K562 (cell line): ENCODE data around the gene CIB1. TPM values are rescaled to one million over a fixed set of nuclear protein-coding genes. Genes with fewer than 3 reads are reported as not detected.

ENCODE experiments used
- CHD4 ChIP-seq: fragments of 200-600 bp; sonication (generic); IDR thresholded peaks from 3 replicates; pipeline ENCODE4 v1.6.1; 2012; ENCODE audit warnings: low read depth, mild to moderate bottlenecking, mixed read lengths, low read length, inconsistent platforms; ENCODE audit not compliant: insufficient read depth, insufficient replicate concordance, poor library complexity, severe bottlenecking
- DDX20 ChIP-seq: fragments of 450-650 bp; IDR thresholded peaks from 2 replicates; pipeline ENCODE4 v1.6.1; 2016; ENCODE audit warnings: missing genetic modification characterization, low read depth, mild to moderate bottlenecking, missing compliant biosample characterization, moderate library complexity
- ELF2 ChIP-seq: fragments of 250-450 bp; sonication (Bioruptor Pico); IDR thresholded peaks from 2 replicates; pipeline ENCODE4 v1.5.0; 2021; ENCODE audit warnings: mild to moderate bottlenecking
- ESRRB ChIP-seq: fragments of 250-450 bp; sonication (Bioruptor Pico); IDR thresholded peaks from 2 replicates; pipeline ENCODE4 v1.5.0; 2020; ENCODE audit warnings: mild to moderate bottlenecking, moderate library complexity, borderline replicate concordance
- ETV5 ChIP-seq: sonication (generic); formaldehyde crosslinking; IDR thresholded peaks from 2 replicates; pipeline ENCODE4 v1.4.0; 2020; ENCODE audit warnings: low read depth, mild to moderate bottlenecking, missing genetic modification reagents
- FOXK2 ChIP-seq, 2 experiments: fragments of 450-650 bp; IDR thresholded peaks in 1 of 2; conservative IDR thresholded peaks in 1 of 2; 2 replicates each; pipeline ENCODE4 v1.6.1; 2016; ENCODE audit warnings: low read depth in 2 of 2, mild to moderate bottlenecking in 1 of 2
- FOXM1 ChIP-seq, 2 experiments: fragments of 450-650 bp in 1 of 2; sonication (generic) in 1 of 2; formaldehyde crosslinking in 1 of 2; IDR thresholded peaks; 2 replicates each; pipeline versions ENCODE4 v1.6.1 to v1.9.0; 2017 to 2022; ENCODE audit warnings: low read depth in 2 of 2, mild to moderate bottlenecking in 2 of 2, missing genetic modification reagents in 1 of 2, moderate library complexity in 1 of 2
- HDGF ChIP-seq: fragments of 450-650 bp; IDR thresholded peaks from 2 replicates; pipeline ENCODE4 v1.6.1; 2016
- HNRNPLL ChIP-seq: fragments of 200-400 bp; formaldehyde crosslinking; IDR thresholded peaks from 2 replicates; pipeline ENCODE4 v1.6.1; 2017; ENCODE audit warnings: low read length, low read depth, mild to moderate bottlenecking; ENCODE audit not compliant: poor library complexity, severe bottlenecking
- JUND ChIP-seq, 2 experiments: IDR thresholded peaks; 2 replicates in 1 of 2; 3 replicates in 1 of 2; pipeline ENCODE4 v1.6.1; 2011; ENCODE audit warnings: borderline replicate concordance in 2 of 2, low read depth in 2 of 2, low read length in 2 of 2, improper control_type of control experiment in 1 of 2, missing biosample characterization in 1 of 2, missing genetic modification characterization in 1 of 2, missing genetic modification reagents in 1 of 2
- L3MBTL2 ChIP-seq: fragments of 450-650 bp; IDR thresholded peaks from 2 replicates; pipeline ENCODE4 v1.6.1; 2016; ENCODE audit warnings: mild to moderate bottlenecking, moderate library complexity
- MED1 ChIP-seq: sonication (generic); formaldehyde crosslinking; IDR thresholded peaks from 2 replicates; pipeline ENCODE4 v1.8.1; 2023; ENCODE audit warnings: missing genetic modification reagents, borderline replicate concordance
- MTA1 ChIP-seq: fragments of 450-650 bp; IDR thresholded peaks from 2 replicates; pipeline ENCODE4 v1.6.1; 2017; ENCODE audit warnings: borderline replicate concordance
- PHF21A ChIP-seq: fragments of 450-650 bp; IDR thresholded peaks from 2 replicates; pipeline ENCODE4 v1.6.1; 2017; ENCODE audit warnings: low read depth, borderline replicate concordance
- PPARD ChIP-seq: fragments of 250-450 bp; sonication (Bioruptor Pico); IDR thresholded peaks from 2 replicates; pipeline ENCODE4 v1.8.0; 2022; ENCODE audit warnings: inconsistent platforms, mild to moderate bottlenecking, moderate library complexity
- RAD51 ChIP-seq: fragments of 450-650 bp; IDR thresholded peaks from 2 replicates; pipeline ENCODE4 v1.7.1; 2016; ENCODE audit warnings: low read depth, mild to moderate bottlenecking, borderline replicate concordance
- RERE ChIP-seq: sonication (generic); formaldehyde crosslinking; IDR thresholded peaks from 2 replicates; pipeline ENCODE4 v1.8.0; 2023; ENCODE audit warnings: missing genetic modification reagents, mild to moderate bottlenecking, borderline replicate concordance
- SOX6 ChIP-seq: fragments of 450-650 bp; IDR thresholded peaks from 2 replicates; pipeline ENCODE4 v1.6.1; 2014; ENCODE audit warnings: mild to moderate bottlenecking
- THRA ChIP-seq: fragments of 450-650 bp; IDR thresholded peaks from 2 replicates; pipeline ENCODE4 v1.6.1; 2017; ENCODE audit warnings: mild to moderate bottlenecking, moderate library complexity
- XRCC4 ChIP-seq: IDR thresholded peaks from one replicate; pipeline ENCODE4 v1.6.1; 2011; ENCODE audit not compliant: insufficient read depth, insufficient read length; ENCODE audit errors: extremely low read depth
- ZNF408 ChIP-seq: fragments of 250-450 bp; sonication (Bioruptor Pico); IDR thresholded peaks from 2 replicates; pipeline ENCODE4 v1.4.0; 2020; ENCODE audit warnings: low read depth, mild to moderate bottlenecking, moderate library complexity
- polyA plus RNA-seq, 8 experiments: library from polyadenylated mRNA; depleted of rRNA in 4 of 8; stranded (reverse) in 5 of 8; unstranded in 3 of 8; fragments of >200 nt; fragmentation: Nextera tagmentation in 2 of 8; fragmentation: Illumina TruSeq in 1 of 8; extraction: Ambion mirVana in 2 of 8; extraction: Trizol in 1 of 8; gene quantifications; 2 replicates each; pipeline versions ENCODE4 v1.2.1 to v1.2.3, GENCODE V29; 2011 to 2014; ENCODE audit warnings: inconsistent platforms in 1 of 8, missing spikeins in 1 of 8
- total RNA-seq, 7 experiments: library from RNA; depleted of rRNA in 6 of 7; stranded (reverse); fragments of >200 nt in 6 of 7; fragmentation: Illumina TruSeq in 2 of 7; extraction: Trizol in 2 of 7; gene quantifications; 2 replicates each; pipeline versions ENCODE4 v1.2.1 to v1.2.3, GENCODE V29; 2011 to 2021; ENCODE audit warnings: low replicate concordance in 1 of 7

CIB1 gene
- total and polyA plus RNA-seq, 9 of the 15 experiments (the other 6 are each of a cell fraction or from before 2014, with no cell fraction given), result 14.9 to 136 (median 64.5) TPM

GRCh38 chr15:90265271-90266060 lies 31.7 kb upstream of the CIB1 start, which contains the start of gene NGRN (continued):
- TF ChIP-seq THRA, result no peak
- TF ChIP-seq ESRRB (CRISPR knock-in tag), result no peak
- TF ChIP-seq FOXK2 (conservative IDR thresholded peaks at IDR 0.05 in 1 of 2, IDR thresholded peaks at IDR 0.05 in 1 of 2; ENCODE audit: low read depth in 2 of 2), result peak; percentile 38 to 60; a peak in 2 of 4 replicates
- no peak for TF ChIP-seq MTA1
- no peak for TF ChIP-seq XRCC4
- TF ChIP-seq HNRNPLL, result peak; percentile 94
- TF ChIP-seq DDX20 (tag), result no peak
- no peak for TF ChIP-seq RAD51
- TF ChIP-seq MED1 (CRISPR knock-in tag), result no peak
- peak; percentile 83 for TF ChIP-seq ETV5 (CRISPR knock-in tag)
- TF ChIP-seq CHD4, result no peak
- TF ChIP-seq ELF2, result peak; percentile 73; the same call in 1 of the 2 replicates
- no peak for TF ChIP-seq FOXM1 (IDR thresholded peaks at IDR 0.05; ENCODE audit: low read depth)
- no peak for TF ChIP-seq FOXM1 (CRISPR knock-in tag; IDR thresholded peaks at IDR 0.05; ENCODE audit: low read depth)
- TF ChIP-seq SOX6, result no peak; the same call in 1 of the 2 replicates
- peak; percentile 99 for TF ChIP-seq L3MBTL2
- no peak for TF ChIP-seq PHF21A
- no peak for TF ChIP-seq PPARD (CRISPR knock-in tag)
- no peak for TF ChIP-seq HDGF
- TF ChIP-seq ZNF408 (CRISPR knock-in tag), result no peak
- peak; percentile 29; the same call in 1 of the 2 replicates for TF ChIP-seq JUND (IDR thresholded peaks at IDR 0.05; ENCODE audit: borderline replicate concordance, low read depth, low read length)
- no peak for TF ChIP-seq JUND (tag; IDR thresholded peaks at IDR 0.05; ENCODE audit: borderline replicate concordance, low read depth, low read length)
- no peak for TF ChIP-seq RERE (CRISPR knock-in tag)
